Measurements from ENCODE around the gene PSD. TPM values are rescaled to one million over a fixed set of nuclear protein-coding genes. Genes with fewer than 3 reads are reported as not detected.

The PSD gene
- total RNA-seq, 1 experiment from 2014 or later: 2.4 TPM

GRCh38 chr10:102384606-102385429 is 33.8 kb downstream of the PSD start:
- ATAC-seq: peak; percentile 23; the same call in 1 of the 2 replicates
- BruUV-seq (replicated peaks): no TSS peak
- in situ Hi-C loops (cut with HindIII; ENCODE audit: low pct_unique_long_range_greater_than_20kb, low sequenced_read_pairs): no loop called here
- TF ChIP-seq POLR2AphosphoS5 (IDR thresholded peaks at IDR 0.05; ENCODE audit: low read depth, low read length): no peak
- TF ChIP-seq SIN3A (IDR thresholded peaks at IDR 0.05; ENCODE audit: borderline replicate concordance, insufficient read depth, low read depth, low read length): no peak
- TF ChIP-seq REST (IDR thresholded peaks at IDR 0.05; ENCODE audit: insufficient read depth in 1 of 2, low read depth in 2 of 2, low read length in 1 of 2): no peak
- no peak for TF ChIP-seq TCF7L2 (IDR thresholded peaks at IDR 0.05; ENCODE audit: low read depth, low read length)
- no peak for TF ChIP-seq CTCF (IDR thresholded peaks at IDR 0.05)
- H3K4me1 ChIP-seq (ENCODE audit: control insufficient read depth, insufficient read depth, low read length): no peaks in the 10 kb centered on the region
- intact Hi-C loops (cut with micrococcal nuclease; ENCODE audit: unreplicated experiment): no loop called here
- H3K4me3 ChIP-seq (ENCODE audit: low read depth in 2 of 2, low read length in 2 of 2): no peak overlapping the region
- POLR2A ChIA-PET: interaction anchor here (0.6 kb wide), 1 partner anchor 331 kb away, joined by 3 read pairs; no protein-coding TSS in a partner anchor
- no peak for DNase-seq (ENCODE audit: low read depth, low spot score)
- no peak overlapping the region for H3K27ac ChIP-seq (ENCODE audit: low read length)
- CTCF ChIA-PET: interaction anchor here (0.6 to 1.7 kb wide), 5 partner anchors 9 to 215 kb away, joined by 3 to 9 read pairs (median 4); no protein-coding TSS in a partner anchor
- H3K36me3 ChIP-seq (ENCODE audit: control insufficient read depth, insufficient read depth, low read length): peaks cover 7% of the 10 kb centered on the region; the same call in 1 of the 2 replicates
- H3K9me3 ChIP-seq (ENCODE audit: control insufficient read depth, insufficient read depth, low read depth, low read length): no peaks in the 10 kb centered on the region
- H3K27me3 ChIP-seq (ENCODE audit: control insufficient read depth, insufficient read depth, low read length): no peaks in the 10 kb centered on the region

GRCh38 chr10:102384053-102384452 is 34.5 kb downstream of the PSD start:
- Histone ChIP-seq H3K27me3 (ENCODE audit: control insufficient read depth, insufficient read depth, low read length) (no peaks in the 10 kb centered on the region), H3K4me3 (ENCODE audit: low read depth in 2 of 2, low read length in 2 of 2) (no peak overlapping the region), H3K27ac (ENCODE audit: low read length) (no peak overlapping the region), H3K4me1 (ENCODE audit: control insufficient read depth, insufficient read depth, low read length) (no peaks in the 10 kb centered on the region), H3K9me3 (ENCODE audit: control insufficient read depth, insufficient read depth, low read depth, low read length) (no peaks in the 10 kb centered on the region), H3K36me3 (ENCODE audit: control insufficient read depth, insufficient read depth, low read length) (peaks cover 7% of the 10 kb centered on the region; the same call in 1 of the 2 replicates)
- no TSS peak for BruUV-seq (replicated peaks)
- in situ Hi-C loops (cut with HindIII; ENCODE audit: low pct_unique_long_range_greater_than_20kb, low sequenced_read_pairs): no loop called here
- no peak for ATAC-seq
- ChIA-PET POLR2A (no interaction called here), CTCF (interaction anchor here (0.6 to 1.7 kb wide), 5 partner anchors 12 to 214 kb away, joined by 4 to 9 read pairs (median 5); partner anchors contain the start of gene NFKB2)
- intact Hi-C loops (cut with micrococcal nuclease; ENCODE audit: unreplicated experiment): no loop called here
- TF ChIP-seq CTCF (IDR thresholded peaks at IDR 0.05): no peak; the same call in 1 of the 2 replicates
- TF ChIP-seq REST (IDR thresholded peaks at IDR 0.05; ENCODE audit: insufficient read depth in 1 of 2, low read depth in 2 of 2, low read length in 1 of 2): no peak
- no peak for TF ChIP-seq SIN3A (IDR thresholded peaks at IDR 0.05; ENCODE audit: borderline replicate concordance, insufficient read depth, low read depth, low read length)
- TF ChIP-seq POLR2AphosphoS5 (IDR thresholded peaks at IDR 0.05; ENCODE audit: low read depth, low read length): no peak
- TF ChIP-seq TCF7L2 (IDR thresholded peaks at IDR 0.05; ENCODE audit: low read depth, low read length): no peak
- DNase-seq (ENCODE audit: low read depth, low spot score): no peak

All from Panc1 (cell line).